GM18499 (cell line): ENCODE results near the gene CMSS1.

Experiments used
- ATAC-seq: cut with Tn5 transposase; IDR thresholded peaks from one replicate; pipeline ENCODE4 v1.9.1; 2021; ENCODE audit warnings: moderate number of reproducible peaks; ENCODE audit not compliant: insufficient read depth, unreplicated experiment

Gene CMSS1

GRCh38 chr3:99872923-99873254 lies 55.2 kb downstream of the CMSS1 start:
- ATAC-seq = peak; percentile 52

- ATAC-seq = no peak
Measured at GRCh38 chr3:99873269-99874102, 55.8 kb downstream of the CMSS1 start.

- ATAC-seq = no peak
Measured at GRCh38 chr3:99874237-99875002, 56.8 kb downstream of the CMSS1 start.

- no peak for ATAC-seq
Measured at GRCh38 chr3:99875581-99875928, 57.9 kb downstream of the CMSS1 start.

- ATAC-seq = peak; percentile 48
Measured at GRCh38 chr3:99875929-99876841, 58.5 kb downstream of the CMSS1 start.

GRCh38 chr3:99877031-99877579 lies 59.4 kb downstream of the CMSS1 start:
- ATAC-seq = no peak

- ATAC-seq = peak; percentile 60
Measured at GRCh38 chr3:99878005-99878404, 60.3 kb downstream of the CMSS1 start.

GRCh38 chr3:99879275-99879674 lies 61.6 kb downstream of the CMSS1 start:
- no peak for ATAC-seq

GRCh38 chr3:99881121-99881524 lies 63.5 kb downstream of the CMSS1 start:
- ATAC-seq = no peak

- no peak for ATAC-seq
Measured at GRCh38 chr3:99882436-99883137, 64.9 kb downstream of the CMSS1 start.

GRCh38 chr3:99883138-99883461 lies 65.4 kb downstream of the CMSS1 start:
- ATAC-seq = no peak

GRCh38 chr3:99883693-99884092 lies 66.0 kb downstream of the CMSS1 start:
- ATAC-seq = no peak

GRCh38 chr3:99884484-99884883 lies 66.8 kb downstream of the CMSS1 start:
- ATAC-seq = no peak

- no peak for ATAC-seq
Measured at GRCh38 chr3:99885085-99885484, 67.4 kb downstream of the CMSS1 start.

GRCh38 chr3:99885851-99886250 lies 68.2 kb downstream of the CMSS1 start:
- ATAC-seq = no peak

GRCh38 chr3:99891610-99892285 lies 74.1 kb downstream of the CMSS1 start:
- ATAC-seq = no peak

GRCh38 chr3:99892332-99892731 lies 74.7 kb downstream of the CMSS1 start:
- no peak for ATAC-seq

GRCh38 chr3:99895131-99895696 lies 77.6 kb downstream of the CMSS1 start:
- ATAC-seq = no peak
